Neuronal stem cell (in vitro differentiated cells): Measurements from ENCODE around the gene EXOSC5.

Experiments
- DNase-seq: peaks from one replicate; pipeline ENCODE4 v3.0.0-alpha.2; 2013; ENCODE audit warnings: low spot score
- H2AFZ ChIP-seq: one replicate; pipeline ENCODE4 v1.6.1; 2013; ENCODE audit warnings: mild to moderate bottlenecking, low read length, inconsistent platforms
- H2AK5ac ChIP-seq: 2 replicates; pipeline ENCODE4 v1.6.1; 2013; ENCODE audit warnings: low read depth, mild to moderate bottlenecking, inconsistent platforms, low read length, moderate library complexity, mixed read lengths
- H2BK120ac ChIP-seq: 2 replicates; pipeline ENCODE4 v1.6.1; 2013; ENCODE audit warnings: low read depth, mild to moderate bottlenecking, inconsistent platforms, low read length, moderate library complexity, mixed read lengths
- H2BK12ac ChIP-seq: one replicate; pipeline ENCODE4 v1.6.1; 2013; ENCODE audit warnings: low read length, inconsistent platforms
- H2BK15ac ChIP-seq: 2 replicates; pipeline ENCODE4 v1.6.1; 2013; ENCODE audit warnings: mild to moderate bottlenecking, low read length, inconsistent platforms, mixed read lengths
- H2BK5ac ChIP-seq: one replicate; pipeline ENCODE4 v1.6.1; 2013; ENCODE audit warnings: inconsistent platforms, mild to moderate bottlenecking, low read length, moderate library complexity
- H3K14ac ChIP-seq: one replicate; pipeline ENCODE4 v1.6.1; 2013; ENCODE audit warnings: low read length, inconsistent platforms
- H3K18ac ChIP-seq: 2 replicates; pipeline ENCODE4 v1.6.1; 2013; ENCODE audit warnings: low read length, inconsistent platforms
- H3K23ac ChIP-seq: 2 replicates; pipeline ENCODE4 v1.6.1; 2013; ENCODE audit warnings: low read depth, mild to moderate bottlenecking, mixed read lengths, low read length, inconsistent platforms; ENCODE audit not compliant: poor library complexity
- H3K27ac ChIP-seq: replicated peaks from 3 replicates; pipeline ENCODE4 v1.5.1; 2013; ENCODE audit warnings: low read length, inconsistent platforms
- H3K27me3 ChIP-seq, 3 experiments: 2 replicates each; pipeline ENCODE4 v1.6.1; 2013; ENCODE audit warnings: low read length in 3 of 3, mild to moderate bottlenecking in 2 of 3, inconsistent platforms in 1 of 3, low read depth in 1 of 3, mixed read lengths in 1 of 3, moderate library complexity in 1 of 3; ENCODE audit not compliant: control insufficient read depth in 3 of 3, insufficient read depth in 3 of 3
- H3K36me3 ChIP-seq, 2 donors: replicated peaks in 1 of 2; 2 replicates each; pipeline ENCODE4 v1.6.1; 2013; ENCODE audit warnings: low read length in 2 of 2; ENCODE audit not compliant: control insufficient read depth in 2 of 2, insufficient read depth in 2 of 2
- H3K4ac ChIP-seq: 2 replicates; pipeline ENCODE4 v1.6.1; 2013; ENCODE audit warnings: inconsistent platforms, mild to moderate bottlenecking, low read length, moderate library complexity
- H3K4me1 ChIP-seq, 2 donors: 1 replicate in 1 of 2; 2 replicates in 1 of 2; pipeline ENCODE4 v1.6.1; 2013; ENCODE audit warnings: low read length in 2 of 2, low read depth in 1 of 2; ENCODE audit not compliant: control insufficient read depth in 2 of 2, insufficient read depth in 1 of 2
- H3K4me2 ChIP-seq: one replicate; pipeline ENCODE4 v1.6.1; 2013; ENCODE audit warnings: mild to moderate bottlenecking, low read length, inconsistent platforms; ENCODE audit not compliant: insufficient read depth, poor library complexity, severe bottlenecking
- H3K4me3 ChIP-seq, 2 donors: 2 replicates each; pipeline ENCODE4 v1.5.1; 2013; ENCODE audit warnings: low read length in 2 of 2, mild to moderate bottlenecking in 2 of 2, inconsistent platforms in 1 of 2, moderate library complexity in 1 of 2
- H3K79me1 ChIP-seq: one replicate; pipeline ENCODE4 v1.6.1; 2013; ENCODE audit warnings: low read depth, mild to moderate bottlenecking, inconsistent platforms, low read length, moderate library complexity
- H3K9ac ChIP-seq: one replicate; pipeline ENCODE4 v1.6.1; 2013; ENCODE audit warnings: mild to moderate bottlenecking, low read depth, low read length, inconsistent platforms; ENCODE audit not compliant: poor library complexity
- H3K9me3 ChIP-seq, 2 donors: replicated peaks in 1 of 2; 2 replicates each; pipeline versions ENCODE3 to v1.6.1; 2013; ENCODE audit warnings: low read length in 2 of 2, mild to moderate bottlenecking in 2 of 2, inconsistent platforms in 1 of 2, low read depth in 1 of 2, mixed read lengths in 1 of 2, moderate library complexity in 1 of 2; ENCODE audit not compliant: control insufficient read depth in 2 of 2, insufficient read depth in 1 of 2
- H4K8ac ChIP-seq: one replicate; pipeline ENCODE4 v1.6.1; 2013; ENCODE audit warnings: low read depth, mild to moderate bottlenecking, inconsistent platforms, low read length, moderate library complexity
- H4K91ac ChIP-seq: one replicate; pipeline ENCODE4 v1.6.1; 2013; ENCODE audit warnings: low read length, low read depth, mild to moderate bottlenecking, inconsistent platforms; ENCODE audit not compliant: poor library complexity
- WGBS, 2 donors: extraction: QIAGEN DNeasy Blood & Tissue Kit; methylation state at CpG; one replicate each; pipeline ENCODE4 v1.1.7; 2013; ENCODE audit warnings: missing lambda C conversion rate in 2 of 2, mixed read lengths in 1 of 2; ENCODE audit not compliant: insufficient read length in 2 of 2, insufficient replicate concordance in 1 of 2; ENCODE audit errors: extremely low coverage in 2 of 2; 5-methylcytosine and 5-hydroxymethylcytosine counted together

The EXOSC5 gene

DNA sequence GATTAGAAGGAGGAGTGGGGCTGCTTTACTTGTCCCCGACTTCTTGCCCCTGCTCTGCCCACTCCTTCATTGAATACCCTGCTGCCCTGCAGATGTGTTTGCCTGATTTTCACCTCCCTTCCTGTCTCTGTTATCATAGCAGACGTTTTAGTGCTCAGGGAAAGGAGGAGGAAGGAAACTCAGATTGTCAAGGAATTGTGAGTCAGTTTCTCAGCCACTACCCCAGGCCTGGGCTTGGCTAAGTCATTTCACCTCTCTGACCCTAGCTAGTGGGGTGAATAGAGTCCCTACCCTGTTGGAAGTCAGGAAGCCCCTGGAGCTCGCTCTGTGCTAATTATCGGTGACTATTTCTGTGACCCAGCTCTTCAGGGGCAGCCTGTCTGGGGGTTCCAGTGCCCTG lies 4.3 kb upstream of the EXOSC5 start:
- Histone ChIP-seq H3K14ac (no peak overlapping the region), H3K4me2 (no peak overlapping the region), H2BK15ac (no peak overlapping the region), H3K27me3 (no peaks in the 10 kb centered on the region), H3K27ac (no peak overlapping the region), H4K91ac (no peak overlapping the region), H2AFZ (no peak overlapping the region), H2BK12ac (no peak overlapping the region), H2BK120ac (no peak overlapping the region), H3K4ac (no peak overlapping the region), H3K4me3 (no peak overlapping the region), H3K9ac (no peak overlapping the region), H3K9me3 (no peaks in the 10 kb centered on the region), H3K79me1 (no peaks in the 10 kb centered on the region), H2BK5ac (no peak overlapping the region), H3K23ac (no peak overlapping the region), H3K18ac (no peak overlapping the region), H2AK5ac (no peak overlapping the region), H4K8ac (no peak overlapping the region), H3K4me1 (peaks cover 3 to 5% of the 10 kb centered on the region in 2 donors), H3K36me3 (no peaks in the 10 kb centered on the region)
- WGBS, 2 donors: no CpG with 5 or more reads among the region's 4 CpGs
- DNase-seq: no peak

DNA sequence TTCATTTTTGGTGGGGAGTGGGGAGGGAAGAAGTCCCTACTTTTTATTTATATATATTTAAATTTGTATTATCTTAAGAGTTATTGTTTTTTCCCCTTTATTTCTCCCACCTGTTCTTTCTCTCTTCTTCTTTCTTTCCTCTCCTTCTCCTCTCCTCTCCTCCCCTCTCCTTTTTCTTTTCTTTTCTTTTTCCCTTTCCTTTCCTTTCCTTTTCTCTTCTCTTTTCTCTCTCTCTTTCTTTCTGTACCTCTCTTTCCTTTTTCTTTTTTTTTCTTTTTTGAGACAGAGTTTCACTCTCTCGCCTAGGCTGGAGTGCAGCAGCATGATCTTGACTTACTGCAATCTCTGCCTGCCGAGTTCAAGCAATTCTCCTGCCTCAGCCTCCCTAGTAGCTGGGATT lies 2.4 kb upstream of the EXOSC5 start:
- Histone ChIP-seq H2BK15ac (no peak overlapping the region), H3K14ac (no peak overlapping the region), H3K27me3 (no peaks in the 10 kb centered on the region), H2AK5ac (no peak overlapping the region), H3K4me2 (no peak overlapping the region), H3K9me3 (no peaks in the 10 kb centered on the region), H2BK5ac (no peak overlapping the region), H2BK120ac (no peak overlapping the region), H4K8ac (no peak overlapping the region), H3K4me1 (peaks cover 3 to 5% of the 10 kb centered on the region in 2 donors), H2AFZ (no peak overlapping the region), H3K9ac (no peak overlapping the region), H4K91ac (no peak overlapping the region), H3K4ac (no peak overlapping the region), H3K36me3 (no peaks in the 10 kb centered on the region), H3K4me3 (no peak overlapping the region), H2BK12ac (no peak overlapping the region), H3K79me1 (no peaks in the 10 kb centered on the region), H3K23ac (no peak overlapping the region), H3K18ac (no peak overlapping the region), H3K27ac (no peak overlapping the region)
- no peak for DNase-seq
- WGBS, 2 donors: no CpG with 5 or more reads among the region's 2 CpGs

DNA sequence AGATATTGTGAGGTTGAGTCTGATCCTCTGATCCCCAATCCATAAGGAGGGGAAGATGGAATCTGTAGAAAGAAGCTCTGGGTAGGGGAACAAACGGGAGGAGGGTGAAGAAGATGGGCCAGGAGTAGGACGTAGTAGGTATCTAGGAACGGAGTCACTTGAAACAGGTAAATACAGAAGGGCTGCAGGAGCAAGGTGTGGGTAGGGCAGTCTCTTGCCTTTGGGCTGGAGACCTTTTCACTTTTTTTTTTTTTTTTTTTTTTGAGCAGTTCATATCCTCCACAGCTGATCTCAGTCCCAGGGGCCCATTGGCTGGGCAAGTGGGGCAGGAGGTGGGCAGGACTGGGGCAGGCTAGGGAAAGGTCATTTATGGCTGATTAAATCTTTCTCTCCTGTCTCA lies 1.9 kb upstream of the EXOSC5 start:
- H2BK12ac ChIP-seq: no peak overlapping the region
- no peak overlapping the region for H3K27ac ChIP-seq
- no peaks in the 10 kb centered on the region for H3K36me3 ChIP-seq
- H3K18ac ChIP-seq: no peak overlapping the region
- no peak overlapping the region for H2BK120ac ChIP-seq
- no peaks in the 10 kb centered on the region for H3K79me1 ChIP-seq
- no peak for DNase-seq
- H3K4me1 ChIP-seq: peaks cover 3 to 5% of the 10 kb centered on the region in 2 donors
- H2BK5ac ChIP-seq: no peak overlapping the region
- H3K9ac ChIP-seq: no peak overlapping the region
- peak overlapping the region in 1 of 2 donors; percentile 76 for H3K4me3 ChIP-seq
- no peak overlapping the region for H4K8ac ChIP-seq
- H2AK5ac ChIP-seq: no peak overlapping the region
- H3K9me3 ChIP-seq: no peaks in the 10 kb centered on the region
- no peak overlapping the region for H2AFZ ChIP-seq
- H3K4ac ChIP-seq: no peak overlapping the region
- H3K23ac ChIP-seq: no peak overlapping the region
- no peaks in the 10 kb centered on the region for H3K27me3 ChIP-seq
- H3K4me2 ChIP-seq: no peak overlapping the region
- no peak overlapping the region for H3K14ac ChIP-seq
- WGBS, 2 donors: no CpG with 5 or more reads among the region's 3 CpGs
- no peak overlapping the region for H4K91ac ChIP-seq
- H2BK15ac ChIP-seq: no peak overlapping the region

DNA sequence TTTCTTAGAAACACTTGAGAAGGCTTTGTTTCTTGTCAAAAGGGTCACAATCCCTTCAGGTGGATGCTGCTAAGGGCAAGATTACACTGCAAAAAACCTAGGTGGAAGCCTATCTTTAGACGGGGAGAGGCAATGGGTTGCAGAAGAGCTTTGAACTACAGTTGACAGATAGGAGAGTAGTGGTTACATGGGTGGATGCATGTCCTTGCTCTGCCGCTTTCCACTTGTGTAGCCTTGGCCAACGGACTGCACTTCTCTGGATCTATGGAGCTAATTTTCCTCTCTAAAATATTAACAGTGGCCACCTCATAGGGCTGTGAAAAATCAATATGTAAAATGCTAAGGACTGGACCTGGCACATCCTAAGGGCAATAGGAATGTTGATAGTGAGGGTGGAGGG lies 1.4 kb upstream of the EXOSC5 start:
- Histone ChIP-seq H4K8ac (no peak overlapping the region), H3K18ac (no peak overlapping the region), H3K9me3 (no peaks in the 10 kb centered on the region), H3K27ac (no peak overlapping the region), H3K4me3 (peak overlapping the region; percentile 5 to 76), H3K9ac (no peak overlapping the region), H2BK120ac (no peak overlapping the region), H2BK12ac (no peak overlapping the region), H3K14ac (no peak overlapping the region), H3K27me3 (no peaks in the 10 kb centered on the region), H3K4me1 (peaks cover 3 to 5% of the 10 kb centered on the region in 2 donors), H3K4ac (no peak overlapping the region), H3K4me2 (peak overlapping the region; percentile 59), H3K23ac (no peak overlapping the region), H2BK5ac (no peak overlapping the region), H2AK5ac (no peak overlapping the region), H3K79me1 (no peaks in the 10 kb centered on the region), H3K36me3 (no peaks in the 10 kb centered on the region), H2BK15ac (no peak overlapping the region), H4K91ac (no peak overlapping the region), H2AFZ (no peak overlapping the region)
- no peak for DNase-seq
- no CpG with 5 or more reads among the region's 3 CpGs for WGBS, 2 donors
